PC-9 (cell line): ENCODE data around the gene GVQW3. TPM values are rescaled to one million over a fixed set of nuclear protein-coding genes. Genes with fewer than 3 reads are reported as not detected.

Experiments used
- BruUV-seq: library from RNA; stranded (reverse); fragments of 400-500 nt; replicated peaks from 2 replicates; lab custom pipeline; 2021; lab: Mats Ljungman, UMichigan
- CTCF ChIA-PET: fragments of 300-600 bp; sonication (Branson Sonifier 250); formaldehyde crosslinking; loops from one replicate; lab custom pipeline; 2022; ENCODE audit warnings: antibody characterized with exemption; lab: Charles Lee
- POLR2A ChIA-PET: fragments of 300-600 bp; sonication (Branson Sonifier 250); formaldehyde crosslinking; loops from one replicate; lab custom pipeline; 2022; ENCODE audit warnings: antibody characterized with exemption; ENCODE audit not compliant: unreplicated experiment; lab: Charles Lee
- DNase-seq, 2 experiments: peaks; one replicate each; pipeline versions ENCODE4 v3.0.0 to v3.0.0-alpha.2; 2015 to 2022; ENCODE audit warnings: mixed read lengths in 1 of 2
- H2AFZ ChIP-seq: fragments of 200-600 bp; sonication (generic); 2 replicates; pipeline ENCODE4 v1.8.1; 2017; ENCODE audit warnings: antibody characterized with exemption
- H3F3A ChIP-seq: fragments of 200-600 bp; sonication (generic); 2 replicates; pipeline ENCODE4 v1.8.1; 2017; ENCODE audit warnings: antibody characterized with exemption, mild to moderate bottlenecking, low read depth; ENCODE audit not compliant: insufficient read depth
- H3K27ac ChIP-seq: fragments of 200-600 bp; sonication (generic); 2 replicates; pipeline ENCODE4 v1.6.1; 2016; ENCODE audit warnings: mixed run types
- H3K27me3 ChIP-seq: fragments of 200-600 bp; sonication (generic); 2 replicates; pipeline ENCODE4 v1.6.1; 2016; ENCODE audit warnings: low read depth, mixed run types; ENCODE audit not compliant: insufficient read depth
- H3K36me3 ChIP-seq: fragments of 200-600 bp; sonication (generic); 2 replicates; pipeline ENCODE4 v1.6.1; 2016; ENCODE audit warnings: low read depth, mixed run types
- H3K4me1 ChIP-seq: fragments of 200-600 bp; sonication (generic); replicated peaks from 2 replicates; pipeline ENCODE4 v1.6.1; 2016; ENCODE audit warnings: mixed run types; ENCODE audit not compliant: insufficient read depth
- H3K4me2 ChIP-seq: fragments of 200-600 bp; sonication (generic); 2 replicates; pipeline ENCODE4 v1.6.1; 2017; ENCODE audit warnings: mixed run types
- H3K4me3 ChIP-seq: fragments of 200-600 bp; sonication (generic); 2 replicates; pipeline ENCODE4 v1.6.1; 2016; ENCODE audit warnings: mixed run types
- H3K79me2 ChIP-seq: fragments of 200-600 bp; sonication (generic); 2 replicates; pipeline ENCODE4 v1.6.1; 2017; ENCODE audit warnings: low read depth, mixed run types
- H3K9me2 ChIP-seq: fragments of 200-600 bp; sonication (generic); 2 replicates; pipeline ENCODE4 v1.8.1; 2017; ENCODE audit warnings: mild to moderate bottlenecking; ENCODE audit not compliant: insufficient read depth
- H3K9me3 ChIP-seq: fragments of 200-600 bp; sonication (generic); 2 replicates; pipeline ENCODE4 v1.8.1; 2016; ENCODE audit warnings: low read depth; ENCODE audit not compliant: insufficient read depth
- H4K20me1 ChIP-seq: fragments of 200-600 bp; sonication (generic); 2 replicates; pipeline ENCODE4 v1.8.1; 2017; ENCODE audit not compliant: insufficient read depth
- CTCF ChIP-seq: fragments of 200-600 bp; sonication (generic); conservative IDR thresholded peaks from 2 replicates; pipeline ENCODE4 v1.6.1; 2017; ENCODE audit warnings: mixed run types, antibody characterized with exemption, mild to moderate bottlenecking, moderate library complexity
- EZH2 ChIP-seq: fragments of 200-600 bp; sonication (generic); IDR thresholded peaks from 2 replicates; pipeline ENCODE4 v1.8.0; 2017; ENCODE audit warnings: antibody characterized with exemption, low read depth
- intact Hi-C: fragments of 100-400 bp; cut with micrococcal nuclease; formaldehyde crosslinking; loops from one replicate; pipeline ENCODE4 v1.10.0; 2022; ENCODE audit not compliant: unreplicated experiment
- total RNA-seq: library from RNA; stranded (reverse); gene quantifications from 2 replicates; pipeline ENCODE4 v1.2.3, GENCODE V29; 2021

GVQW3 gene
- total RNA-seq, 1 experiment from 2014 or later = 11.1 TPM

GRCh38 chr11:76443268-76443980 lies 62.3 kb downstream of the GVQW3 start:
- H3F3A ChIP-seq = no peaks in the 10 kb centered on the region
- ChIA-PET CTCF (no interaction called here), POLR2A (no interaction called here)
- intact Hi-C loops = loop anchor here (10.0 kb wide), 1 partner anchor 341 kb away; the partner anchor contains the start of gene TSKU
- DNase-seq = no peak
- H3K4me2 ChIP-seq = peak overlapping the region; percentile 87
- H3K36me3 ChIP-seq = peaks cover 19% of the 10 kb centered on the region
- no TSS peak for BruUV-seq
- H3K27me3 ChIP-seq = no peaks in the 10 kb centered on the region
- H3K4me1 ChIP-seq = peaks cover 20% of the 10 kb centered on the region
- peaks cover 10% of the 10 kb centered on the region for H4K20me1 ChIP-seq
- peak overlapping the region; percentile 73 for H3K4me3 ChIP-seq
- TF ChIP-seq CTCF = no peak
- TF ChIP-seq EZH2 = no peak
- peak overlapping the region; percentile 66; the same call in 1 of the 2 replicates for H3K27ac ChIP-seq
- H3K9me2 ChIP-seq = no peaks in the 10 kb centered on the region
- no peaks in the 10 kb centered on the region for H3K9me3 ChIP-seq
- H2AFZ ChIP-seq = peak overlapping the region; percentile 88
- H3K79me2 ChIP-seq = peaks cover 56% of the 10 kb centered on the region

GRCh38 chr11:76444065-76444383 lies 62.9 kb downstream of the GVQW3 start:
- Histone ChIP-seq H3K27ac (peak overlapping the region; percentile 66), H3K9me3 (no peaks in the 10 kb centered on the region), H3K4me1 (peaks cover 20% of the 10 kb centered on the region), H3K4me3 (peak overlapping the region; percentile 73), H3K79me2 (peaks cover 56% of the 10 kb centered on the region), H3F3A (no peaks in the 10 kb centered on the region), H3K36me3 (peaks cover 20% of the 10 kb centered on the region), H3K27me3 (no peaks in the 10 kb centered on the region), H3K9me2 (no peaks in the 10 kb centered on the region), H2AFZ (peak overlapping the region; percentile 88), H4K20me1 (peaks cover 12% of the 10 kb centered on the region), H3K4me2 (peak overlapping the region; percentile 87)
- TSS peak; percentile 78 for BruUV-seq
- no peak for DNase-seq
- ChIA-PET CTCF (no interaction called here), POLR2A (no interaction called here)
- intact Hi-C loops = loop anchor here (1.0 to 10.0 kb wide), 3 partner anchors 63 to 341 kb away; partner anchors contain the start of genes GVQW3, THAP12, TSKU and WNT11
- TF ChIP-seq CTCF = no peak
- no peak for TF ChIP-seq EZH2

GRCh38 chr11:76444384-76445120 lies 63.4 kb downstream of the GVQW3 start, which contains the start of gene EMSY:
Gene EMSY (plus strand): TSS chr11:76445018. CDS start chr11:76446939, 1,921 bp downstream.
- H3K27me3 ChIP-seq = no peaks in the 10 kb centered on the region
- TF ChIP-seq EZH2 (no peak), CTCF (no peak)
- peaks cover 14% of the 10 kb centered on the region for H4K20me1 ChIP-seq
- POLR2A ChIA-PET = no interaction called here
- H3K4me1 ChIP-seq = peaks cover 20% of the 10 kb centered on the region
- H3K4me3 ChIP-seq = peak within 1 kb of the TSS; percentile 73
- no peaks in the 10 kb centered on the region for H3K9me3 ChIP-seq
- H3K36me3 ChIP-seq = peaks cover 20% of the 10 kb centered on the region
- H2AFZ ChIP-seq = peak within 1 kb of the TSS; percentile 97
- intact Hi-C loops = loop anchor here (1.0 to 10.0 kb wide), 3 partner anchors 63 to 340 kb away; partner anchors contain the start of genes GVQW3, THAP12, TSKU and WNT11
- peak within 1 kb of the TSS; percentile 66 for H3K27ac ChIP-seq
- peak within 1 kb of the TSS; percentile 87 for H3K4me2 ChIP-seq
- CTCF ChIA-PET = no interaction called here
- H3K79me2 ChIP-seq = peaks cover 56% of the 10 kb centered on the region
- no peaks in the 10 kb centered on the region for H3K9me2 ChIP-seq
- BruUV-seq = no TSS peak
- H3F3A ChIP-seq = no peaks in the 10 kb centered on the region
- DNase-seq = peak; percentile 95 to 97
